Midbrain (tissue), 1 donor: ENCODE results near the gene CYRIA.

Source experiments
- DNase-seq: peaks from one replicate; lab custom pipeline; 2025; lab: John Stamatoyannopoulos, UW

CYRIA gene

DNA sequence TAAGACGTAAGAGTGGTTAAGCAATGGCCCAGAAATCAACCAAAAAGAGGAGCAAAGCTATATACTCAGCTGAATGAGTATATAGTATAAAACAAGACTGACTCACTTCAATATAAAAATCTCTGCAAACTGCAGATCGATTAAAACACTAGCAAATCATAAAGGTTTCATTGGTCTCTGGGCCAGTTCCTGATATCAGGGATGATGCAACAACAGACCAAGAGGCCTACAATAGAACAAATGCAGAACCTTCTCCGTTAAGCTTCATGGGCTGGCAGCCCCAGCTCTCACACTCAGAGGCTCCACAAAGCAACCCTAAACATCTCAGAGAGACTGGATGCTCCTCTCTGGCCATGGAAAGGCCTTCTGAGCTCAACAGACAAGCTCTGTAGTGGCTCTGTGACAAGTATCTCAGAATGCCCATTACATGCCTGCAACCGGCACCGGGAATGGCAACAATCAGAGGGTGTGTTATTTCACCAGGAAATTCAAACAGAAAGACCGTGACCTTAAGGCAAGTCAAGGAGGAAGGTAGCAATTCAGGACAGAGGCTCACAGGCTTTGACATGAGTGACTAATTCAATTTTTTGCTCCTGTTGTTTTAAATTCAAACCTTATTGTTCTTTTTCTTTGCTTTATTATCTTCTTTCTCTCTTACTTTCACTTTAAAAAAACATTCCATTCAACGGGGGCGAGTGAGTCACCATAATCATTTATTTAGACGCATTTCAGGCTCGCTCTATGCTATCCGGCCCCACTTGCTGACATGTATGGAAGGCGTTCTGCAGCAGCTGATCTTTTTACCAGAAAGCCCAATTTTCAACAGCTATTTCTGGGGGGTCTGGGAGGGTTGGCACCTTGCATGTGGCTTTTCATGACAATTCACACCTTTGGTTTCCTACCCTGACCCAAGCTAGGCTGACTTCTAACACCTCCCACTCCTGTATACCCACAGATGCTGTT is 15.1 kb downstream of the CYRIA start:
- DNase-seq, result no peak

DNA sequence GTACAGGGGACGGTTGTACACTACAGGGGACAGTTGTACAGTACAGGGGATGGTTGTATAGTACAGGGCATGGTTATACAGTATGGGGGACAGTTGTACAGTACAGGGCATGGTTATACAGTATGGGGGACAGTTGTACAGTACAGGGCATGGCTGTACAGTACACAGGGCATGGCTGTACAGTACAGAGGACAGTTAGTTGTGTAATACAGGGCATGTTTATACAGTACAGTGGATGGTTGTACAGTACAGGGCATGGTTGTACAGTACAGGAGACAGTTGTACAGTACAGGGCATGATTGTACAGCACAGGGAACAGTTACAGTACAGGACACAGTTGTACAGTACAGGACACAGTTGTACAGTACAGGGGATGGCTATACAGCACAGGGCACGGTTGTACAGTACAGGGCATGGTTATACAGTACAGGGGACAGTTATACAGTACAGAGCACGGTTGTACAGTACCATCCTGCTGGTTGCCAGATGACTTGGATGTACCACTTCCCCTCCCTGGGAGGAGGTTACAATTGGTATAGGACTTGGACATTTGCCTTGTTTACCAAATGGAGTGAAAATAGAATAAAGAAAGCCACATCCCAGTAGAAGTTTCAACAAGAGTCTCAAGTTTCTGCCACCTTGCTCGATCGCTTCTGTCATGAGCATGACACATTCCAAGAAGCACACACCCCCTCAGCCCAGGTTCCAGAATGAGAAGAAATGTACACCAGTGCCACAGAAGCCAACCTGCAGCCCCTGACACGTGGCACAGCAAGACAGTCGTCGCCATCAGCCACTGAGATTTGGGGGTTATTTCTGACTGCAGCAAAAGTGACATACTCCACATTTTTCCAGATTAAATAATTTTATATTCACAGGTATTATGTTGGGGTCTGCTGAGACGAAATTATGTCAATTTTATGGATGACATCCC is 16.0 kb downstream of the CYRIA start:
- no peak for DNase-seq

DNA sequence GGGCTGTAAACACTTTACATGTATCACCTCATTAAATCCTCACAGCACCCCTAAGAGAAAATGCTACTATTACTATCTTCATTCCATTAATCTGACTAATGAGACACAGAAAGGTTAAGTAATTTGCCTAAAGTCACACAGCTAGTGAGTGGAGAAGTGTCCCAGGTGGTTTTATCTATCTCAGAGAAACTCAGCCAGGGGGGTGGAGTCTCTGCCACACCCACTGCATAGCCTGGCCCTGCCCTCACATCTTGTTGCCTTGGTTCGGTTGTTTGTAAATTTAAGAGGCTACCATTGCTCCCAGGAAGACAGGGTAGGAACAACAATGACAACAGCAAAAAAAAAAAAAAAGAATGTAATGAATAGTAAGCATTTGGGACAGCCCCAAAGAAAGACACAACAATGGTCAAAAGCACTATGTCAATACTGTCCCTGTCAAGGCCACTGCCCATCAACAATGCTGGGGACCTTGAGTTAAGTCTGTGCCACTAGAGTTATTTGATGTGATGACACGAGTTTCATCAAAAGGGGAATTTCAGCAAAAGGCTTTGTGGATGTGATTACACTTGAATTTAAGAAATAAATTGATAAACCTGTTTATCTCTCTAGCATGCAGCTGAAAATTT is 17.5 kb downstream of the CYRIA start:
- DNase-seq, result no peak

DNA sequence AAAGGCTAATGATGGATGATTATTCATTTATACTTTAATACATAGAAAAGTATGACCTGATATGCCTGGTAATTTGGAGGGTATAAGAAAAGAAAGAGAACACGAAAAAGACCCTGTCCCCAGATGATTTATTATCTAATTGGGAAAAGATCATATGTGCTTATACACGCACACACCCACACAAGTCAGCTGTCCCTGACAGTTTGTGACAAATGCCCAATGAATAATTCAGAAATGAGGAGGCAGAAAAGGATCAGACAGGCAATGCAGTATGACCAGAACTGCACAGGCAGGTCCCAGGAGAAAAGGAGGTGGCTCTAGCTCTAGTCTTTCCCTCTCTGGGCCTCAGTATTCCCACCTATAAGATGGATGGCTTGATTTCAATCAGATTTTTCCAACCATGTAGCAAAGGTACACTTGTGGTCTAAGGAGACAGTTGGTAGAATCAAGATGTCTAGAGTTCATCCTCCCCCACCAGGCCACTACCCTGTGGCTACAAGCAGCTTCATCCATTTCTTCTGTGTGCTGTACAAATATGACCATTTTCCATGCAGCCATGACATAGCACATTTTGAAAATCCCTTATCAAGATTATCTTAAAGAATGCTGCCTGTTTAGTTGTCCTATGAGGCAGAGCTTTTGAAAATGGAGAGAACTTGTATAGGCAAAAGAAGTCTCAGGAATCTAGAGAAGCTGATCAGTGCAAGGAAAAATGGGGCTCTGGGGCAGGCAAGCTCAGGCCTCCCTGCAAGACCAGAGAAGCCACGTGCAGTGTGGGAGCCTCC is 19.7 kb downstream of the CYRIA start:
- DNase-seq, result no peak

DNA sequence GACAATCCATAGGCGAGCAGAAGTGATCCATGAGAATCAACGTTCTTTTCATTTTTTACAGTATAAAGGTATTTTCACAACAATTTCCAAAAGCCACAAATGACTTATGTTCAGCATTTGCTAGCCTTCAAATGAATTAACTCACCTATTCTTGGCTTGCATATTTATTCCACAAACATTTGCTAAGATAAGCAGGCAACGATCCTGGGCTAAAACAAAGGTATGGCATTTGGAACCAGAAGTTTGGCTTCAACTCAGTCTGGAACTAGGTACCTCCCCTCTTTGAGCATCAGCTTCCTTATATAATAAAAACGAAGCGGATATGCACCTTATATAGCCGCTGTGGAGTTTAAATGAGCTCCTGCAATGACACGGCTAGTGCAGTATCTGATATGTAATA is 20.5 kb downstream of the CYRIA start:
- DNase-seq, result no peak

DNA sequence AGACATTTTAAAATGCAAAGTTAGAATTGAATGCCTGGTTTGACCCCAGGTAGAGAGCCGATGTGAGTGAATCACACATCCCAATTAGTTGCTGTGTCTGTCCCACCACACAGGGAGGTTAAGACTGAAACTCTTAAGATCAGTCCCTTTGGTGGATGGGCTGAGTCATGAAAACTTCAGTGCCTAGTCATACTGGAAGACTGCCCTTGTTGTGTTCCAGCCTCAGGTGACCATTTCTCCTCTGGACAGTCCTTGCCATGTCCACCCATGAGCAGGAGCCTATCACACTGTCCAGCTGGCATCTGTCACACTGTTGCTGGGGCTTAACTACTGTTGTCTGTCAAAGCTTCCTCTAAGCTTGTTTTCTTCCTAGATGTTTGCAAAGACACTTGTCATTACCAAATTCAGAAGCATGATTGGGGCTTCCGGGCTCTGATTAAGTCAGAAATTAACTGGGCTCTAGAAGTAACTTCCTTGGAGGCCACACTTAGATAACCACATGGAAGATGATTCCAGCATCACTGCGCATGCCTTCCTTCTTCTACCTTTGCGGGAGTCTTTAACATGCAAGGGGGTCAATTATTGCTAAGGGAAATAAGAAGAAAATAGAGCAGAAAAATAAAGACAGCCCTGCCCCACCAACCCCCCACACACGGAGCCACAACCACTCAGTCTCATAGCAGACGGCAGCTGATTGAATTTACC is 21.3 kb downstream of the CYRIA start:
- no peak for DNase-seq

DNA sequence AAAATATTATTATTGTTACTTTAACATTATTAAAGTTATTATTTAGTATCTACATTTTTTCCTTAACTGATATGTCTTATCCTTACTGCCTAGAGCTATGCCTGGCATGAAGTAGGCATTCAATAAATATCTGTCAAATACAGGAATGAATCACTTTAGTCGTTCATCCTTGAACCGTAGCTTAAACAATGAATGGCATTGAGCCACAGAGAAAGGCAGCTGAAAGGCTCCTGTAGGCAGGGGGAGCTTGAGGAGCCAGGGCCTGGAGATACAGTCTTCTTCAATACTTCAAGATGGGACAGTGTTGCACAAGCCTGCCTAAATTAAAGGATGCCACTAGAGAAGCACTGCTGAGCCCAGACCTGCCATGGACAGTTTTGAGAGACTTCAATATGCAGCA is 22.5 kb downstream of the CYRIA start:
- DNase-seq, result no peak

DNA sequence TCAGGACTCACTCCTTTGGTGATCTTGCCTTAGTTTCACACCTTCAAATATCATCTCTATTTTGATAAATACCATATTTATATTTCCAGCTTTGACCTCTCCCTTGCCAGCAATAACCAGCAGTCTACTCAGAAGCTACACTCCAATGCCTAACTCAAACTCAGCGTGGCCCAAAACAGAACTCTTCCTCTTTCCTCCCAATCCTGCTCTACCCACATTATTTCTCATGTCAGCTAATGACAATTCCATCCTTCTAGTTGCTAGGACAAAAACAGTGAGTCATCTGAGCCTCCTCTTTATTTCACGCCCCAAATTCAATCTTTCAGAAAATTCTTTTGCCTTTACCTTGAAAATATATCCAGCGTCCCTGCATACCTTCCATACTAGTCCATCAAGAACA is 23.5 kb downstream of the CYRIA start:
- no peak for DNase-seq

DNA sequence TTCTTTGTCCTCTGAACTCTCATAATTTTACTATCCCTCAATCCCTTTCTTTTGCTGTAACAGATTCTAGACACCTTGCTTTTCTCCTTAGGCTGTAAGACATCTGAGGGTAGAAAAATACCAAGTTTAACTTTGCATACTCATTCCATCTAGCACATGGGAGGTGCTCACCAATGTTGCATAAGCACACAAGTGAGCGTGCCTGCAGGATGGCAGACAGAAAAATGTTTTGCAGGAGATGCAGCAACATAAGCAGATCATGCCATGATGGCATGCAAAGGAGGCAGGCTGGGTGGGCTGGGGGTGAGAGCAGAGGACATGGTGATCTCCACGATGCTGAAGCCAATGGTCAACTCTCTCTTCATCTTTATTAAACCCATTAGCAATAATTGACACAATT is 24.1 kb downstream of the CYRIA start:
- DNase-seq, result no peak

DNA sequence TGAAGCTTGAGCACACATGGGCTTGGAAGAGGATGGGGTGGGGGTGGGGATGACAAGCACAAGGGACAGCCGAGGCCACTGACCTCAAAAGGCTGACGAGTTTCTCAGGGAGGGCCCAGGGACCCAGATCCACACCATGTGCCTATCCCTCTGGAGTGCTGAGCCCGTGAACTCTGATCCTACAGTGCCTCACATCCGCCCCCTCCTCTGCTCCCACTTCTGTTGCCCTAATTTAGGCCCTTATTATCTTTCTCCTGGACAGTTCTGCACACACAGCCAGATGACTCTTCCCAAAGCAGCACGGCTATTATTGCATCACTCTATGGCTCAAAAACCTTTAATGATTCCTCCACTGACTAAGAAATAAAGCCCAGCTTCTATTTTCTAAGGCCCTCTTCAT is 24.8 kb downstream of the CYRIA start:
- no peak for DNase-seq

DNA sequence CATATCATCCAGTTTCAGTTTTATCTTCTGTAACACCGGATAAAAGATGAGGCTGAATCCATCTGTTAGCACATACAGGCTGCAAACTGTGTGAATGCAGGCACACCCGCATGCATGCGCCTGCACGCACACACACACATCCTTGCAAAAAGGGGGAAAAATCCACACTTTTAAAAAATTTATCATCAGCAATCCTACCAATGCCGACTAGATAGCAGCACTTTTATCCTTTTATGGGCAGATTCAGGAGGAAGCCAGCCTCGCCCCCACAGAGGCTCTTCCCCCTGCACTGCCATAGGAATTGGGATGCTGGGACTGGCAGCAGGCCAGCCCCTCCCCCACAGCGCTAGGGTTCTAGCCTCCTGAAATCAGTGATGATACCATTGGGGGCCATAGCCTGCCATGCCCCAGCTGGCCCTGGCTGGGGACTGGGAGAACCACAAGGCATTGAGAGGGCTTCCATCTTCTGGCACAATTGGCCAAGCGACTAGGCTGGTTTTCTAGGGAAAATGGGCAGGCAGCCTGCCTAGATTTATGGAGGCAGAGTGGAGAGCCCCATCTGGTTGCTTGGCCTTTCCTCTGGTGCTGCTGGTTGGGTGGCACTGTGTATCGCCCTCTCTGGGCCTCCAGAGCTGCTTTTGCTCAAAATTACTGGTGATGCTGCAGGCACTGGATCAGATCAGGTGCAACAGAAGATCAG is 25.5 kb downstream of the CYRIA start:
- no peak for DNase-seq

DNA sequence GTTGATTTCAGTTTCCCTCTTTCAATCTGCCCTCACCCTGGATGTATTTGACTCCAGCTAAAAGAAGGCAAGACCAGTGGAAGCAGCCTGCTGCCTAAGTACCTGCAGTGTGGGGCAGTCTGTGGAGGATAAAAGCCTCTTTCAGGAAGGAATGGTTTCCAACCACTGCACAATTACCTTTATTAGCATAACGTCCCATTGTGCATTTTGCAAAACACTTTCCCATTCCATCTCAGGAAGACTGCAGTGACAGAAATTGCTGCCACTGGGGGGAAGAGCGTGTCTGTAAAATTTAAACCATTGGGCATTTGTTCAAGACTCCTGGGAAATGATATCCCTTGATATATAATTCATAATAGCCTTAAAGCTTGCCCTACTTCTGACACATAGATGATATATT is 26.2 kb downstream of the CYRIA start:
- peak; percentile 23 for DNase-seq

DNA sequence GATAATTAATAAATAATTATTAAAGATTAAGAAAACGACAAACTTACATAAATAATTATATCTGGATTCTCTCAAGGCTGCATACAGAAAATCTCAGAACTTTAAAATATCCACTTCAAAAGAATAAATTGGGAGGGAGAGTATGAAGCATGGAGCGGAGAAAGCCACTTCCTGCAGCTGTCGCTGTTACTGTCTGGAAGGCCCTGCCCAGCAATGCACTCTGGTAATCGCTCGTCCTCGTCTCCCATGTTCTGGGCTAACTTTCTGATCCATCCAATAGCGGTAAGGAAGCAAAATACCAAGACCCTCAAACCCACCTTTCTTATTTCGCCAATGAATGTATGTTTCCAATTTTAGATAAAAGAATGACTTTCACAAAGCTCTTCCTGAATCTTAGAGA is 26.7 kb downstream of the CYRIA start:
- no peak for DNase-seq

DNA sequence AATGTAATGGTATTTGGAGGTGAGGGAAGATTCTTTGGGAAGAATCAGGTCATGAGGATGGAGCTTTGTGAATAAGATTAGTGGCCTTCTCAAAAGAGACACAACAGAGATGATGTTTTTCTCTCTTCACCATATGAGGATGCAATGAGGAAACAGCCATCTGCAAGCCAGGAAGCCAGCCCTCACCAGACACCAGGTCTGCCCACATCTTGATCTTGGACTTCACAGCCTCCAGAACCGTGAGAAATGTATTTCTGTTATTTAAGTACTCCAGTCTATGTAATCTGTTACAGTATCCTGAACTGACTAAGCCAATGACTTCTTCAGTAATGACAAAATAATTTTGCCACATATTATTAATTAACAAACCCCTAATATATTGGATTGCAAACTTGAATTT is 28.3 kb downstream of the CYRIA start:
- no peak for DNase-seq

DNA sequence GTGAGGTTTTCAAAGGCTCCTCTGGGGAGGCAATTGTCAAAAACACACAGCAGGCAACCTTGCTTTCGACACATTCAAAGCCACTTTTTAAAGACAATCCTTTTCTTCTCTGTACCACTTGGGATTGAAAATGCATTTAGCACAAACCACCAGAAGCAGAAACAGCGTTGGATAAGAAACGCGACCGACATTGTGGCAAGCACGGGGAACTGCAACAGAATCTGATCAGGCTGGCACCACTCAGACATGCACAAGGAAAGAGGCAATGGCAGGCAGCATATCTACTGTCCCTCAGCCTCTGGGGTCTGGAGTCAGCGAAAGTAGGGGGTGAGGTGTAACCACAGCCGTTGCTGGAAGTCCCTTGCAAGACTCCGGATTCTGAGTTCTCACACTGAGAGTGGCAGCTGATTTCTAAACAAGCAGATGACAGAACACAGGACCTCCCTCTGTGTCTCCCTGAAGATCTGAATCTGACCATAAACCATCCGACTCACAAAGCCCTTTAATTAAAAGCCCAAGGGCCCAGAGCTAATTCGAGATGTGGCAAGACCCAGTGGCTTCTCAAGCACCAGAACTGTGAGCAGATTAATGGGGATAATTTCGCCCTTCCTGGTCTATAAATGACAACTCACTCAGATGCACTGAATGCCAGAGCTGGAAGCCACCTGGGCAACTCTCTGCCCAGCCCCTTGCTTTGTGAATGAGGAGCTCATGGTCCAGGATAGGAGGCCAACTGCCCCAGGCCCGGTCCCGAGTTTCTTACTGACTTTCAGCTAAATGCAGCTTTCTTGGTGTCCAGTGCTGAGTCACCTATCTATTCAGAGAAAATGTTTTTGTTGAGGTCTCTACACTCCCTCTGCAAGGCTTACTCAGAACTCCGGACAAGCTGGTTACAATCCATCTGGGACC is 29.6 kb downstream of the CYRIA start:
- DNase-seq, result peak; percentile 53

DNA sequence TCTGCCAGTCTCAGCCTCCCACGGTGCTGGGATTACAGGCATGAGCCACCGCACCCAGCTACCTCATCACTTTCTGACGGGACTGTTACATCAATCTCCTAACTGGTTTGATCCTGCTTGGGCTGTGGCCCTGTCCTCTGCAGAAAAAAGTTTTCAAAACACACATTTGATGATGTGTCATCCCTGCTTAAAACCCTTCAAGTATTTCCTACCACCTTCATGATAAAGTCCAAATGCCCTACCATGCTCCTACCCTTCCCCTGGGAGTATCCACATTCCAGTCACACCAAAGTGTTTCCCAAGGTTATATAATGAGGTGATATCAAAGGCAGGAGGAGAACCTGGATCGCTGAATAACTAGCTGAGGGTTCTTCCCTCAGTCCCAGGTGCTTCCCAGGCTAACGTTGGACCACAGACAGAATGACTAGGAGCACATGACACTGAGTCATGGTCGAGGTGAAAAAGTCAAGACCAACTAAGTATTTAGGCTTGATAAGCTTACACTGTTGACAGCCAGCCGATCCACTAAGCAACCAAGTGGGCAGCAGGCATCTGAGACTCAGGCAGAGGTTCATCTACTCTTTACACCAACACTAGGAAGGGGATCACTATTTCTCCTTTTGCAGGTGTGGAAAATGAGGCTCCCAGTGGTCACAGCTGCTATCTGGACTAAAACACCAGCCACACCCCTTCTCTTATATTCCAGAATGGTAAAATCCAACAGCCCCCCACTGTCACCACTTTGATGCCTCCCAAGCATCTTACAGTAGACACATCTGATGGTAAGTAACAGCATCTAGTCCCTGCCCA is 31.8 kb downstream of the CYRIA start:
- DNase-seq, result no peak

DNA sequence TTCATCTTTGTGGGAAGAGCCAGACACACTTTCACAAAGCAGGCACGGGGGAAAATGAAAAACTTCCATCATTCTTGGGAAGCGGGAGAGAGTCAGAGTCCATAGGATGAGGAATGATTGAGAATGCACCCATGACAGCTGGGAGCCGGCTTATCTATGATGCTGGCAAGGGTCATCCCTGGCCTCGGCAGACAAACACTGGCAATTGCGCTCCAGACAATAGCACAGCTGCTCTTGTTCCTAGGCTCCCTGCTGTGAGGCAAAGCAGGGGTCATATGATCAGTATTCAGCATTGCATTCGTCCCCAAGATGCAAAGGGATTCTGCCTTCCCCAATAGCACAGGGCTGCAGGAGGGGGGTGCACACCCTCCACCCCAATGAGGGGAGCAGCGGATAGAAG is 33.0 kb downstream of the CYRIA start:
- DNase-seq, result peak; percentile 35

DNA sequence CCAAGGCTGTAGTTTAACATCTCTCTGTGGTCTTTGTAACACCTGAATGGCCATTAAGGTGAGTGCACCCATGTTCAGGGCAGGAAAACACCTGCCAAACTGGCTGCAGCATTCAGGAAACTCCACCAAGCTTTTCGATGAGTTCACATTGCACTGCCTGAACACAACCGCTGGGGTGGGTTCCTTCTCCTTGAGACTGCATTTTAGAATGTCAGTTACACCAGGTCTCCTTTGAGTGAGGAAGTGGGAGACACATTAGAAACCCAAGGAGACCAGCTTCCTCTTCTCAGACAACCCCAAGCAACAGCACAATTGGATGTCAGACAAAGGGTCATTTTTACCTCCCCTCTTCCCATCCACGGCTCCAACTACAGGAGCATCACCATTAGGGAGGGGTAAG is 35.2 kb downstream of the CYRIA start:
- no peak for DNase-seq
